ENCODE data around the gene REPIN1. TPM values are rescaled to one million over a fixed set of nuclear protein-coding genes. Genes with fewer than 3 reads are reported as not detected.

Gene REPIN1
- total and polyA plus RNA-seq, 9 of the 15 experiments (the other 6 are each of a cell fraction or from before 2014, with no cell fraction given): 8.1 to 283 (median 94.3) TPM

- TF ChIP-seq SRSF3 (IDR thresholded peaks at IDR 0.05; ENCODE audit: insufficient read depth, low read length) (no peak), HBP1 (CRISPR knock-in tag; IDR thresholded peaks at IDR 0.05) (no peak), MAFK (IDR thresholded peaks at IDR 0.05; ENCODE audit: low read length) (peak; percentile 65), ATF6 (CRISPR knock-in tag; IDR thresholded peaks at IDR 0.05) (no peak), AFF1 (IDR thresholded peaks at IDR 0.05; ENCODE audit: low read depth in 1 of 2, partially characterized antibody in 2 of 2) (peak; percentile 64 to 87), ZNF175 (CRISPR knock-in tag; IDR thresholded peaks at IDR 0.05; ENCODE audit: low read depth) (no peak), MLLT1 (IDR thresholded peaks at IDR 0.05) (peak; percentile 8 to 79; a peak in 1 of 4 replicates), ZBTB12 (CRISPR knock-in tag; IDR thresholded peaks at IDR 0.05) (0 out of 2 replicates have a peak, but pooled peaks have one; percentile 7), HDGF (IDR thresholded peaks at IDR 0.05) (0 out of 2 replicates have a peak, but pooled peaks have one; percentile 19), HLTF (IDR thresholded peaks at IDR 0.05) (peak; percentile 84; the same call in 1 of the 2 replicates), ZNF766 (CRISPR knock-in tag; conservative IDR thresholded peaks at IDR 0.05) (no peak), TOE1 (IDR thresholded peaks at IDR 0.05; ENCODE audit: borderline replicate concordance) (peak; percentile 37), TOE1 (CRISPR knock-in tag; IDR thresholded peaks at IDR 0.05; ENCODE audit: borderline replicate concordance, low read depth) (no peak), ETV6 (IDR thresholded peaks at IDR 0.05; ENCODE audit: borderline replicate concordance in 1 of 2, low read depth in 2 of 2, low read length in 1 of 2) (no peak), ETV6 (CRISPR knock-in tag; IDR thresholded peaks at IDR 0.05; ENCODE audit: borderline replicate concordance) (0 out of 2 replicates have a peak, but pooled peaks have one; percentile 53), ZNF232 (CRISPR knock-in tag; IDR thresholded peaks at IDR 0.05) (peak; percentile 7; the same call in 1 of the 2 replicates)
Observed at GRCh38 chr7:150405584-150406311, 37.1 kb downstream of the REPIN1 start (continued).

Measured in K562 (cell line).